RWPE2 (cell line): Measurements from ENCODE around the gene CEP72.

Experiments
- ATAC-seq: fragments of 200-7000 bp; cut with Tn5 transposase; 3 replicates; pipeline ENCODE4 v1.9.1; 2021; ENCODE audit warnings: low read depth
- DNase-seq: peaks from one replicate; pipeline ENCODE4 v3.0.0-alpha.2; 2020; ENCODE audit warnings: low spot score
- H3K27ac ChIP-seq: fragments of 450-650 bp; 2 replicates; pipeline ENCODE4 v1.5.1; 2017; ENCODE audit warnings: mild to moderate bottlenecking; ENCODE audit not compliant: poor library complexity, severe bottlenecking
- H3K27me3 ChIP-seq: fragments of 250-450 bp; sonication (Bioruptor Pico); 2 replicates; pipeline ENCODE4 v1.5.1; 2021; ENCODE audit warnings: mild to moderate bottlenecking, moderate library complexity; ENCODE audit not compliant: insufficient read depth, poor library complexity, severe bottlenecking
- H3K36me3 ChIP-seq: fragments of 250-450 bp; sonication (Bioruptor Pico); 2 replicates; pipeline ENCODE4 v1.5.1; 2020; ENCODE audit warnings: low read depth, mild to moderate bottlenecking, moderate library complexity
- H3K4me1 ChIP-seq: fragments of 250-450 bp; sonication (Bioruptor Pico); 2 replicates; pipeline ENCODE4 v1.5.1; 2021; ENCODE audit warnings: mild to moderate bottlenecking, moderate library complexity; ENCODE audit not compliant: insufficient read depth, poor library complexity, severe bottlenecking
- H3K4me3 ChIP-seq: fragments of 250-450 bp; sonication (Bioruptor Pico); 2 replicates; pipeline ENCODE4 v1.5.1; 2021; ENCODE audit warnings: mild to moderate bottlenecking, moderate library complexity; ENCODE audit not compliant: severe bottlenecking
- H3K9me3 ChIP-seq: fragments of 250-450 bp; sonication (Bioruptor Pico); 2 replicates; pipeline ENCODE4 v1.5.1; 2021; ENCODE audit warnings: mild to moderate bottlenecking, moderate library complexity; ENCODE audit not compliant: severe bottlenecking
- CTCF ChIP-seq: fragments of 450-650 bp; IDR thresholded peaks from one replicate; pipeline ENCODE4 v1.5.1; 2017; ENCODE audit warnings: mild to moderate bottlenecking, moderate library complexity; ENCODE audit not compliant: poor library complexity, severe bottlenecking

Gene CEP72

GRCh38 chr5:643351-643801 is 31.2 kb downstream of the CEP72 start:
- H3K27me3 ChIP-seq = no peaks in the 10 kb centered on the region
- H3K36me3 ChIP-seq = peaks cover 73% of the 10 kb centered on the region
- H3K4me1 ChIP-seq = no peaks in the 10 kb centered on the region
- no peak for DNase-seq
- no peak for ATAC-seq
- H3K9me3 ChIP-seq = no peaks in the 10 kb centered on the region
- no peak overlapping the region for H3K4me3 ChIP-seq
- no peak overlapping the region for H3K27ac ChIP-seq
- no peak for TF ChIP-seq CTCF

- Histone ChIP-seq H3K4me1 (no peaks in the 10 kb centered on the region), H3K27ac (no peak overlapping the region), H3K4me3 (no peak overlapping the region), H3K9me3 (no peaks in the 10 kb centered on the region), H3K36me3 (peaks cover 73% of the 10 kb centered on the region), H3K27me3 (no peaks in the 10 kb centered on the region)
- DNase-seq = no peak
- no peak; the same call in 2 of the 3 replicates for ATAC-seq
- no peak for TF ChIP-seq CTCF
These were observed 31.7 kb downstream of the CEP72 start for GRCh38 chr5:643811-644271.

GRCh38 chr5:644509-644908 is 32.4 kb downstream of the CEP72 start:
- TF ChIP-seq CTCF = no peak
- no peak for DNase-seq
- Histone ChIP-seq H3K4me1 (no peaks in the 10 kb centered on the region), H3K36me3 (peaks cover 68% of the 10 kb centered on the region), H3K27ac (no peak overlapping the region), H3K4me3 (no peak overlapping the region), H3K27me3 (no peaks in the 10 kb centered on the region), H3K9me3 (no peaks in the 10 kb centered on the region)
- no peak for ATAC-seq

GRCh38 chr5:644971-645370 is 32.8 kb downstream of the CEP72 start:
- Histone ChIP-seq H3K27ac (no peak overlapping the region), H3K27me3 (no peaks in the 10 kb centered on the region), H3K36me3 (peaks cover 64% of the 10 kb centered on the region), H3K9me3 (no peaks in the 10 kb centered on the region), H3K4me3 (no peak overlapping the region), H3K4me1 (no peaks in the 10 kb centered on the region)
- no peak for ATAC-seq
- DNase-seq = no peak
- TF ChIP-seq CTCF = no peak

GRCh38 chr5:645421-645820 is 33.3 kb downstream of the CEP72 start:
- peaks cover 61% of the 10 kb centered on the region for H3K36me3 ChIP-seq
- DNase-seq = no peak
- H3K4me3 ChIP-seq = no peak overlapping the region
- no peak overlapping the region for H3K27ac ChIP-seq
- H3K9me3 ChIP-seq = no peaks in the 10 kb centered on the region
- no peaks in the 10 kb centered on the region for H3K27me3 ChIP-seq
- no peaks in the 10 kb centered on the region for H3K4me1 ChIP-seq
- ATAC-seq = no peak
- no peak for TF ChIP-seq CTCF
